A673 (cell line): ENCODE measurements around the gene CATSPER2.

ENCODE experiments used
- CTCF ChIP-seq: fragments of 300-800, 200-600 bp; sonication (generic); conservative IDR thresholded peaks from 2 replicates; pipeline ENCODE4 v1.5.1; 2017; ENCODE audit warnings: low read depth, mild to moderate bottlenecking, antibody characterized with exemption, low read length, moderate library complexity, mixed read lengths
- EZH2 ChIP-seq: fragments of 200-600 bp; sonication (generic); IDR thresholded peaks from 2 replicates; pipeline ENCODE4 v1.6.1; 2017; ENCODE audit warnings: borderline replicate concordance, low read depth, mild to moderate bottlenecking, mixed read lengths, antibody characterized with exemption, low read length; ENCODE audit not compliant: poor library complexity, severe bottlenecking

DNA sequence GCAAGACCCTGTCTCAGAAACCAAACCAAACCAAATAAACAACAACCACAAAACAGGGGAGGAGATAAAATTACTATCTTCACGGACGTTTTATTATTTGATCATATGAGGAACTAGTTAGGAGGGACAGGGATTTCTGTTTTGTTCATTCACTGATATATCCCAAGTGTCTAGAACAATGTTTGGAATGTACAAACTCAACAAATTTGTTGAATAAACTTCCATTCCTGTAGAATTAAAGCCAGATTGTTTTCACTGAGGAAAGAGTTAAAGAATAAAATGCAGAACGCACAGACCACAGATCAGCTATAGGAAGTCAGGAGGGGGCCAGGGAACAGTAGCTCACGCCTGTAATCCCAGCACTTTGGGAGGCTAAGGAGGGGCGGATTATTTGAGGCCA is 23.5 kb downstream of the CATSPER2 start:
- TF ChIP-seq CTCF = no peak
- TF ChIP-seq EZH2 = no peak
